Ovary (tissue), 3 donors: ENCODE data around the gene OMD.

Experiments used
- CTCF ChIP-seq, 3 donors: fragments of 450-650 bp in 2 of 3; fragments of 200-600 bp in 1 of 3; IDR thresholded peaks; one replicate each; pipeline versions ENCODE4 v1.5.1 to v1.8.0; 2016 to 2022; ENCODE audit warnings: antibody characterized with exemption in 3 of 3, mild to moderate bottlenecking in 1 of 3
- EP300 ChIP-seq: sonication (generic); formaldehyde crosslinking; IDR thresholded peaks from one replicate; pipeline ENCODE4 v1.6.1; 2017; ENCODE audit warnings: antibody characterized with exemption
- POLR2A ChIP-seq: fragments of 450-650 bp; IDR thresholded peaks from one replicate; pipeline ENCODE4 v1.6.1; 2017; ENCODE audit warnings: antibody characterized with exemption, mild to moderate bottlenecking, moderate library complexity
- donor health status: DM: no; HTN: no; CAD: no.

GRCh38 chr9:92385001-92385400, 39.3 kb downstream of the OMD start:
- TF ChIP-seq CTCF (IDR thresholded peaks at IDR 0.05) (no peak), POLR2A (no peak), EP300 (no peak)
